Body of pancreas (tissue), 4 donors: ENCODE measurements around the gene CDKAL1.

ENCODE experiments used
- CTCF ChIP-seq, 7 experiments: fragments of 450-650 bp in 4 of 7; fragments of 200-600 bp in 3 of 7; sonication (generic) in 3 of 7; IDR thresholded peaks; one replicate each; pipeline ENCODE4 v1.5.1; 2016 to 2019; ENCODE audit warnings: antibody characterized with exemption in 7 of 7
- POLR2A ChIP-seq, 3 donors: fragments of 450-650 bp; IDR thresholded peaks; one replicate each; pipeline ENCODE4 v1.6.1; 2016; ENCODE audit warnings: antibody characterized with exemption in 3 of 3, mild to moderate bottlenecking in 2 of 3

GRCh38 chr6:21118216-21118780, 584.0 kb downstream of the CDKAL1 start:
- TF ChIP-seq CTCF (IDR thresholded peaks at IDR 0.05): no peak
- TF ChIP-seq POLR2A (IDR thresholded peaks at IDR 0.05): no peak
